Large intestine (tissue), 3 donors: Measurements from ENCODE around the gene POLDIP2. TPM values are rescaled to one million over a fixed set of nuclear protein-coding genes. Genes with fewer than 3 reads are reported as not detected.

Experiments
- DNase-seq, 2 donors: peaks; one replicate each; pipeline versions ENCODE4 v3.0.0 to v3.0.0-alpha.2; 2013
- H3K27ac ChIP-seq: one replicate; pipeline ENCODE4 v1.5.1; 2013; ENCODE audit warnings: low read length
- H3K27me3 ChIP-seq: 2 replicates; pipeline ENCODE4 v1.6.1; 2013; ENCODE audit warnings: low read length; ENCODE audit not compliant: control insufficient read depth, insufficient read depth
- H3K36me3 ChIP-seq: 2 replicates; pipeline ENCODE4 v1.6.1; 2013; ENCODE audit warnings: low read length; ENCODE audit not compliant: control insufficient read depth, insufficient read depth
- H3K4me1 ChIP-seq: one replicate; pipeline ENCODE4 v1.6.1; 2013; ENCODE audit warnings: low read length; ENCODE audit not compliant: control insufficient read depth, insufficient read depth
- H3K4me3 ChIP-seq: one replicate; pipeline ENCODE4 v1.5.1; 2013; ENCODE audit warnings: low read length
- H3K9me3 ChIP-seq: one replicate; pipeline ENCODE4 v1.6.1; 2013; ENCODE audit warnings: mild to moderate bottlenecking, low read depth, low read length, moderate library complexity; ENCODE audit not compliant: control insufficient read depth
- WGBS: methylation state at CpG from one replicate; pipeline ENCODE4 v1.1.5; 2013; ENCODE audit warnings: low lambda C conversion rate; ENCODE audit not compliant: insufficient coverage; 5-methylcytosine and 5-hydroxymethylcytosine counted together
- polyA plus RNA-seq: library from polyadenylated mRNA; unstranded; fragments of 120-200 nt; gene quantifications from one replicate; pipeline ENCODE4 v1.2.1, GENCODE V29; 2013

Gene POLDIP2
- polyA plus RNA-seq, 1 donor, result 68.2 TPM

GRCh38 chr17:28317966-28318758 lies 39.2 kb downstream of the POLDIP2 start:
- Histone ChIP-seq H3K36me3 (no peaks in the 10 kb centered on the region), H3K9me3 (no peaks in the 10 kb centered on the region), H3K27me3 (no peaks in the 10 kb centered on the region), H3K4me3 (peak overlapping the region; percentile 59), H3K27ac (peak overlapping the region; percentile 28), H3K4me1 (peaks cover 7% of the 10 kb centered on the region)
- no CpG with 5 or more reads among the region's 40 CpGs for WGBS
- DNase-seq, result peak in 1 of 2 donors; percentile 29

- H3K4me1 ChIP-seq, result peaks cover 5% of the 10 kb centered on the region
- H3K4me3 ChIP-seq, result no peak overlapping the region
- 81% methylated on average over 6 of the region's 21 CpGs for WGBS
- no peaks in the 10 kb centered on the region for H3K9me3 ChIP-seq
- DNase-seq, result no peak
- no peaks in the 10 kb centered on the region for H3K27me3 ChIP-seq
- no peak overlapping the region for H3K27ac ChIP-seq
- H3K36me3 ChIP-seq, result no peaks in the 10 kb centered on the region
These were observed 40.0 kb downstream of the POLDIP2 start for GRCh38 chr17:28317099-28317965.

GRCh38 chr17:28315846-28316705 lies 41.3 kb downstream of the POLDIP2 start:
- H3K4me1 ChIP-seq, result peaks cover 5% of the 10 kb centered on the region
- no peaks in the 10 kb centered on the region for H3K9me3 ChIP-seq
- H3K4me3 ChIP-seq, result no peak overlapping the region
- no peaks in the 10 kb centered on the region for H3K36me3 ChIP-seq
- no peak overlapping the region for H3K27ac ChIP-seq
- DNase-seq, result no peak
- H3K27me3 ChIP-seq, result no peaks in the 10 kb centered on the region
- no CpG with 5 or more reads among the region's 4 CpGs for WGBS

GRCh38 chr17:28313841-28314240 lies 43.5 kb downstream of the POLDIP2 start:
- Histone ChIP-seq H3K27ac (no peak overlapping the region), H3K4me3 (no peak overlapping the region), H3K36me3 (no peaks in the 10 kb centered on the region), H3K4me1 (peaks cover 5% of the 10 kb centered on the region), H3K9me3 (no peaks in the 10 kb centered on the region), H3K27me3 (no peaks in the 10 kb centered on the region)
- no peak for DNase-seq
- no CpG with 5 or more reads among the region's 2 CpGs for WGBS

- Histone ChIP-seq H3K36me3 (no peaks in the 10 kb centered on the region), H3K27me3 (peaks cover 15% of the 10 kb centered on the region), H3K4me3 (peak overlapping the region; percentile 16), H3K4me1 (peaks cover 3% of the 10 kb centered on the region), H3K9me3 (peaks cover 7% of the 10 kb centered on the region), H3K27ac (no peak overlapping the region)
- WGBS, result no CpG with 5 or more reads among the region's 38 CpGs
- DNase-seq, result peak in 1 of 2 donors; percentile 44
These were observed 50.3 kb downstream of the POLDIP2 start for GRCh38 chr17:28306954-28307401.

GRCh38 chr17:28298449-28298848 lies 58.9 kb downstream of the POLDIP2 start:
- no CpG with 5 or more reads among the region's 3 CpGs for WGBS

More at GRCh38 chr17:28298449-28298848, 58.9 kb downstream of the POLDIP2 start:
- no peak overlapping the region for H3K4me3 ChIP-seq
- H3K4me1 ChIP-seq, result no peaks in the 10 kb centered on the region
- H3K36me3 ChIP-seq, result no peaks in the 10 kb centered on the region
- no peaks in the 10 kb centered on the region for H3K9me3 ChIP-seq
- no peaks in the 10 kb centered on the region for H3K27me3 ChIP-seq
- DNase-seq, result no peak
- no peak overlapping the region for H3K27ac ChIP-seq

Other genes starting within 250 kb of the POLDIP2 start
- gene TMEM97, start 38.3 kb downstream of the POLDIP2 start, polyA plus RNA-seq, result 31.0 TPM
- gene IFT20, start 22.1 kb downstream of the POLDIP2 start, polyA plus RNA-seq, result 46.6 TPM
- 31.8 TPM for gene TNFAIP1, start 21.8 kb downstream of the POLDIP2 start, polyA plus RNA-seq
- gene SEBOX, start 7.7 kb upstream of the POLDIP2 start, polyA plus RNA-seq, result not detected
- 12.2 TPM for gene VTN, start 12.8 kb upstream of the POLDIP2 start, polyA plus RNA-seq
- gene SARM1, start 14.2 kb upstream of the POLDIP2 start, polyA plus RNA-seq, result 17.0 TPM
- gene SLC46A1, start 48.7 kb upstream of the POLDIP2 start, polyA plus RNA-seq, result 13.7 TPM
- gene SLC13A2, start 116.1 kb upstream of the POLDIP2 start, polyA plus RNA-seq, result 10.7 TPM
- gene FOXN1, start 148.8 kb upstream of the POLDIP2 start, polyA plus RNA-seq, result 0.04 TPM
- gene UNC119, start 195.1 kb upstream of the POLDIP2 start, polyA plus RNA-seq, result 48.9 TPM
- gene PIGS, start 214.0 kb upstream of the POLDIP2 start, polyA plus RNA-seq, result 88.7 TPM
- 15.0 TPM for gene ALDOC, start 219.4 kb upstream of the POLDIP2 start, polyA plus RNA-seq
- gene SPAG5, start 241.5 kb upstream of the POLDIP2 start, polyA plus RNA-seq, result 35.1 TPM